Naive thymus-derived CD4-positive, alpha-beta T cell (primary cell): Measurements from ENCODE around the gene PILRA. TPM values are rescaled to one million over a fixed set of nuclear protein-coding genes. Genes with fewer than 3 reads are reported as not detected.
"Not testable (repeated sequence)": the region's sequence is repeated elsewhere in the genome, so short reads cannot be mapped to it uniquely, and the experiment has no call there.

Experiments used
- ATAC-seq: fragments of 150-1000 bp; cut with Tn5 transposase; 2 replicates; pipeline ENCODE4 v1.10.0; 2021; ENCODE audit warnings: mild to moderate bottlenecking, moderate library complexity
- CTCF ChIA-PET: fragments of 350-600 bp; sonication (Branson Sonifier 250); formaldehyde crosslinking; loops from one replicate; lab custom pipeline; 2021; ENCODE audit warnings: antibody characterized with exemption; lab: Charles Lee
- POLR2A ChIA-PET: fragments of 350-600 bp; sonication (Branson Sonifier 250); formaldehyde crosslinking; loops from one replicate; lab custom pipeline; 2021; ENCODE audit warnings: antibody characterized with exemption, inconsistent platforms; lab: Charles Lee
- DNase-seq, 9 donors: peaks; one replicate each; pipeline versions ENCODE4 v3.0.0 to v3.0.0-alpha.2; 2020 to 2022; ENCODE audit warnings: mixed read lengths in 1 of 9
- H3K27ac ChIP-seq: one replicate; pipeline ENCODE4 v1.7.0; 2013; ENCODE audit warnings: mild to moderate bottlenecking, low read depth, low read length, moderate library complexity
- H3K27me3 ChIP-seq, 2 donors: one replicate each; pipeline ENCODE4 v1.7.0; 2013; ENCODE audit warnings: low read length in 2 of 2, mild to moderate bottlenecking in 2 of 2, moderate library complexity in 2 of 2; ENCODE audit not compliant: control insufficient read depth in 2 of 2, insufficient read depth in 2 of 2
- H3K36me3 ChIP-seq, 3 experiments: 1 replicate in 2 of 3; 2 replicates in 1 of 3; pipeline ENCODE4 v1.7.0; 2013; ENCODE audit warnings: low read length in 3 of 3, mild to moderate bottlenecking in 3 of 3, moderate library complexity in 1 of 3; ENCODE audit not compliant: insufficient read depth in 3 of 3, control insufficient read depth in 2 of 3
- H3K4me1 ChIP-seq, 2 donors: one replicate each; pipeline ENCODE4 v1.7.0; 2013; ENCODE audit warnings: low read length in 2 of 2, mild to moderate bottlenecking in 2 of 2, moderate library complexity in 1 of 2; ENCODE audit not compliant: control insufficient read depth in 2 of 2, insufficient read depth in 2 of 2
- H3K4me3 ChIP-seq: 2 replicates; pipeline ENCODE4 v1.7.0; 2013; ENCODE audit warnings: mild to moderate bottlenecking, low read length
- H3K9me3 ChIP-seq, 3 experiments: 1 replicate in 2 of 3; 2 replicates in 1 of 3; pipeline ENCODE4 v1.7.0; 2013; ENCODE audit warnings: low read length in 3 of 3; ENCODE audit not compliant: control insufficient read depth in 2 of 3
- H3K27ac Mint-ChIP-seq, 9 donors: one replicate each; pipeline ENCODE4 v1.8.0; 2020 to 2022; ENCODE audit warnings: mixed read lengths in 9 of 9, mild to moderate bottlenecking in 8 of 9, moderate library complexity in 5 of 9, inconsistent platforms in 2 of 9
- H3K27me3 Mint-ChIP-seq, 5 donors: one replicate each; pipeline ENCODE4 v1.8.0; 2021 to 2022; ENCODE audit warnings: mixed read lengths in 5 of 5, mild to moderate bottlenecking in 1 of 5
- H3K36me3 Mint-ChIP-seq, 5 donors: one replicate each; pipeline ENCODE4 v1.8.0; 2020 to 2022; ENCODE audit warnings: mixed read lengths in 5 of 5, mild to moderate bottlenecking in 3 of 5, inconsistent platforms in 1 of 5
- H3K4me1 Mint-ChIP-seq, 7 donors: one replicate each; pipeline ENCODE4 v1.8.0; 2020 to 2022; ENCODE audit warnings: mixed read lengths in 7 of 7, mild to moderate bottlenecking in 3 of 7, inconsistent platforms in 1 of 7
- H3K4me3 Mint-ChIP-seq, 10 donors: one replicate each; pipeline ENCODE4 v1.8.0; 2020 to 2022; ENCODE audit warnings: mild to moderate bottlenecking in 10 of 10, mixed read lengths in 10 of 10, moderate library complexity in 6 of 10, inconsistent platforms in 2 of 10
- H3K9me3 Mint-ChIP-seq, 11 donors: one replicate each; pipeline ENCODE4 v1.8.0; 2020 to 2022; ENCODE audit warnings: mixed read lengths in 11 of 11, mild to moderate bottlenecking in 4 of 11, inconsistent platforms in 1 of 11, moderate library complexity in 1 of 11
- intact Hi-C, 2 donors: fragments of 100-400 bp; cut with micrococcal nuclease; formaldehyde crosslinking; loops; one replicate each; pipeline ENCODE4 v1.15.1; 2023
- polyA plus RNA-seq, 2 donors: library from polyadenylated mRNA; unstranded; fragments of 300-500 nt; fragmentation: Illumina TruSeq; gene quantifications; one replicate each; pipeline ENCODE4 v1.2.3, GENCODE V29; 2021
- total RNA-seq, 6 experiments: library from RNA in 5 of 6; stranded (reverse) in 5 of 6; gene quantifications; 1 replicate in 5 of 6; 2 replicates in 1 of 6; pipeline ENCODE4 v1.2.3 and lab custom pipeline; 2021 to 2026

The PILRA gene
- total and polyA plus RNA-seq, 7 experiments from 2014 or later, result 0.40 to 118 (median 13.4) TPM

DNA sequence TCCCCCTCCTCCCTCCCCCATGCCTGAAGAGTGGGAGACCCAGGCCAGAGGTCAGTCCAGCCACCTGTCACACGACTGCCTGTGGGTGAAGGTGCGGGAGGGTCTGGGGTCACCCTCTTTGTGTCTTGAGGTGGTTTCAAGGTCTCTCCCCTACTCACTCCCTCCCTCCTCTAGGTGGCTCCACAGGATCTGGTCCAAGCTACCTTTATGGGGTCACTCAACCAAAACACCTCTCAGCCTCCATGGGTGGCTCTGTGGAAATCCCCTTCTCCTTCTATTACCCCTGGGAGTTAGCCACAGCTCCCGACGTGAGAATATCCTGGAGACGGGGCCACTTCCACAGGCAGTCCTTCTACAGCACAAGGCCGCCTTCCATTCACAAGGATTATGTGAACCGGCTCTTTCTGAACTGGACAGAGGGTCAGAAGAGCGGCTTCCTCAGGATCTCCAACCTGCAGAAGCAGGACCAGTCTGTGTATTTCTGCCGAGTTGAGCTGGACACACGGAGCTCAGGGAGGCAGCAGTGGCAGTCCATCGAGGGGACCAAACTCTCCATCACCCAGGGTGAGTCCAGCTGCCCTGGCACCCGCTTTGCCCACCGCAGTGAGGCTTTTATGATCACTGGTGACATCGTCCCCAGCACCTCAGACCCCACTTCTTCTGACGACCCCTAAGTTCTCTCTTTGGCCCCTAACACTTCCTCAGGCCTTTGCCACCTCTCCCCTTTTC is 747 bp downstream of the PILRA start:
- POLR2A ChIA-PET, H3K36me3 ChIP-seq, ATAC-seq, H3K9me3 Mint-ChIP-seq, H3K27me3 Mint-ChIP-seq, H3K4me3 ChIP-seq, H3K4me1 ChIP-seq, H3K36me3 Mint-ChIP-seq, H3K27ac ChIP-seq, H3K27me3 ChIP-seq, CTCF ChIA-PET, H3K9me3 ChIP-seq, intact Hi-C loops, DNase-seq: not testable (repeated sequence)
- H3K4me3 Mint-ChIP-seq, result peak overlapping the region in 1 of 10 donors; percentile 31
- H3K4me1 Mint-ChIP-seq, result peaks cover 3 to 29% (median 19%) of the 10 kb centered on the region in 7 donors
- H3K27ac Mint-ChIP-seq, result peak overlapping the region in 3 of 9 donors; percentile 19 to 81 (median 38)

GRCh38 chr7:100374601-100375000 is 1.3 kb downstream of the PILRA start:
- H3K4me1 ChIP-seq, result no peaks in the 10 kb centered on the region
- H3K4me1 Mint-ChIP-seq, result peaks cover 3 to 28% (median 19%) of the 10 kb centered on the region in 7 donors
- no peaks in the 10 kb centered on the region for H3K9me3 ChIP-seq
- peak overlapping the region in 1 of 10 donors; percentile 8 for H3K4me3 Mint-ChIP-seq
- no peak overlapping the region for H3K27ac ChIP-seq
- peaks cover 0 to 2% (median 0%) of the 10 kb centered on the region in 5 donors for H3K36me3 Mint-ChIP-seq
- H3K4me3 ChIP-seq, result no peak overlapping the region
- H3K27me3 Mint-ChIP-seq, result no peaks in the 10 kb centered on the region
- intact Hi-C loops, result no loop called here
- CTCF ChIA-PET, result no interaction called here
- DNase-seq (no peak), ATAC-seq (no peak)
- POLR2A ChIA-PET, result interaction anchor here (0.5 kb wide), 1 partner anchor 275 kb away, joined by 3 read pairs; no protein-coding TSS in a partner anchor
- H3K27ac Mint-ChIP-seq, result peak overlapping the region in 3 of 9 donors; percentile 38 to 81 (median 65)
- no peaks in the 10 kb centered on the region for H3K27me3 ChIP-seq
- H3K36me3 ChIP-seq, result no peaks in the 10 kb centered on the region
- H3K9me3 Mint-ChIP-seq, result no peaks in the 10 kb centered on the region

DNA sequence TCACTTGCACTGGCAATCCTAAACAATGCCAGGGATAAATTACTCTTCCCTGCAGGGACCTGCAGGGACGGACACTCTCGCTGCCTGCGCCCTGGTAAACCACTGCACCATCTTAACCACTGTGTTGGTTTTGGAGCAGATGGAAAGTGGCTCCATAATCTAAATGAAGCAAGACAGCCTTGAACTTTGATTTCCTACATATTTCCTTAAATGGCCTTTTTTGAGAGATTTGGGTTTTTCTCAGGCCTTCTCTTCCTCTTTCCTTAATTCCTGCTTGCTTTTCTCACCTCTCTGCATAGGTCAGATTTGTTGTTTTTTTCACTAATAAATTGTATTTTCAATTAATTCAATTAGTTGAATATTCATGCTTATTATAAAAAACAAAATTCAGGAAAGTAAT is 2.8 kb downstream of the PILRA start:
- H3K36me3 Mint-ChIP-seq, result peaks cover 0 to 2% (median 0%) of the 10 kb centered on the region in 5 donors
- ChIA-PET CTCF (no interaction called here), POLR2A (no interaction called here)
- H3K4me3 Mint-ChIP-seq, result no peak overlapping the region
- H3K9me3 ChIP-seq, result no peaks in the 10 kb centered on the region
- no peaks in the 10 kb centered on the region for H3K36me3 ChIP-seq
- DNase-seq (no peak), ATAC-seq (no peak)
- no peaks in the 10 kb centered on the region for H3K27me3 ChIP-seq
- H3K27ac Mint-ChIP-seq, result no peak overlapping the region
- H3K4me3 ChIP-seq, result no peak overlapping the region
- H3K4me1 ChIP-seq, result no peaks in the 10 kb centered on the region
- intact Hi-C loops, result no loop called here
- no peaks in the 10 kb centered on the region for H3K27me3 Mint-ChIP-seq
- H3K4me1 Mint-ChIP-seq, result peaks cover 3 to 24% (median 13%) of the 10 kb centered on the region in 7 donors
- H3K27ac ChIP-seq, result no peak overlapping the region
- H3K9me3 Mint-ChIP-seq, result no peaks in the 10 kb centered on the region

DNA sequence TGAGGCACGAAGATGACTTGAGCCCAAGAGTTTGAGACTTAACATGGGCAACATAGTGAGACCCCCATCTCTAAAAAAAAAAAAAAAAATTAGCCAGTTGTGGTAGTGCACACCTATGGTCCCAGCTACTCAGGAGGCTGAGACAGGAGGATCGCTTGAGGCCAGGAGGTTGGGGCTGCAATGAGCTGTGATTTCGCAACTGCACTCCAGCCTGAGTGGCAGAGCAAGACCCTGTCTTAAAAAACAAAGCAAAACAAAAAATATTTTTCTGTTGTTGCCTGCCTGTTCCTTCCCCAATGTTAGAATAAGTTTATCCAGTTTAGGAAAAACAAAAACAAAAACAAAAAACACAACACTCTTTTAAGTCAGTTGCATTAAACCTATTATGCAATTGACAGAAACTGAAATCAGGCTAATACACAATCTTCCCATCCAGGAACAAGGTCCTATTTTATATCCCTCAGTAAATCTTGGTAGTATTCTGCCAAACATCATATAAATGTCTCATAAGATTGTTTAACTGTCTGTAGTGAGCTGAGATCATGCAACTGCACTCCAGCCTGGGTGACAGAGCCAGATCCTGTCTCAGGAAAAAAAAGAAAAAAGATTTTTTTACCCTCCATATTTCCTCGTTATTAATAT is 4.9 kb downstream of the PILRA start:
- ChIA-PET CTCF (no interaction called here), POLR2A (no interaction called here)
- intact Hi-C loops, result no loop called here
- no peaks in the 10 kb centered on the region for H3K36me3 ChIP-seq
- H3K27me3 ChIP-seq, result no peaks in the 10 kb centered on the region
- no peak overlapping the region for H3K4me3 ChIP-seq
- no peak overlapping the region for H3K27ac ChIP-seq
- Mint-ChIP-seq H3K4me3 (no peak overlapping the region), H3K9me3 (no peaks in the 10 kb centered on the region), H3K27me3 (peaks cover 0 to 3% (median 0%) of the 10 kb centered on the region in 5 donors), H3K4me1 (peaks cover 0 to 24% (median 17%) of the 10 kb centered on the region in 7 donors), H3K27ac (no peak overlapping the region), H3K36me3 (peaks cover 0 to 2% (median 0%) of the 10 kb centered on the region in 5 donors)
- ATAC-seq, result no peak
- no peak for DNase-seq
- no peaks in the 10 kb centered on the region for H3K9me3 ChIP-seq
- H3K4me1 ChIP-seq, result no peaks in the 10 kb centered on the region

- no peaks in the 10 kb centered on the region for H3K9me3 ChIP-seq
- Mint-ChIP-seq H3K4me1 (peaks cover 0 to 23% (median 8%) of the 10 kb centered on the region in 7 donors), H3K4me3 (no peak overlapping the region), H3K27ac (no peak overlapping the region), H3K27me3 (peaks cover 0 to 9% (median 0%) of the 10 kb centered on the region in 5 donors), H3K9me3 (no peaks in the 10 kb centered on the region), H3K36me3 (peaks cover 0 to 6% (median 0%) of the 10 kb centered on the region in 5 donors)
- no peaks in the 10 kb centered on the region for H3K27me3 ChIP-seq
- no peak overlapping the region for H3K4me3 ChIP-seq
- CTCF ChIA-PET, result no interaction called here
- no peak for ATAC-seq
- POLR2A ChIA-PET, result no interaction called here
- intact Hi-C loops, result no loop called here
- DNase-seq, result no peak
- H3K4me1 ChIP-seq, result no peaks in the 10 kb centered on the region
- H3K27ac ChIP-seq, result no peak overlapping the region
- H3K36me3 ChIP-seq, result no peaks in the 10 kb centered on the region
Measured at GRCh38 chr7:100380196-100380595, 6.9 kb downstream of the PILRA start.

- intact Hi-C loops, H3K27me3 Mint-ChIP-seq, H3K9me3 ChIP-seq, H3K4me3 Mint-ChIP-seq, POLR2A ChIA-PET, H3K9me3 Mint-ChIP-seq, H3K36me3 ChIP-seq, H3K4me1 ChIP-seq, DNase-seq, H3K27ac Mint-ChIP-seq, H3K27me3 ChIP-seq, H3K27ac ChIP-seq, ATAC-seq, H3K4me3 ChIP-seq, H3K36me3 Mint-ChIP-seq: not testable (repeated sequence)
- CTCF ChIA-PET, result interaction anchor here (0.7 kb wide), 1 partner anchor 407 kb away, joined by 3 read pairs; no protein-coding TSS in a partner anchor
- H3K4me1 Mint-ChIP-seq, result peaks cover 0 to 16% (median 8%) of the 10 kb centered on the region in 7 donors
Measured at GRCh38 chr7:100381531-100382233, 8.4 kb downstream of the PILRA start.
